Measurements from ENCODE around the gene KRT80. TPM values are rescaled to one million over a fixed set of nuclear protein-coding genes. Genes with fewer than 3 reads are reported as not detected.
A peak's percentile ranks its signal among the peaks of the same experiment; 100 is the strongest.

Gene KRT80
- total RNA-seq, 4 donors from 2014 or later, result 0.16 to 0.54 (median 0.31) TPM; not detected in 1

DNA sequence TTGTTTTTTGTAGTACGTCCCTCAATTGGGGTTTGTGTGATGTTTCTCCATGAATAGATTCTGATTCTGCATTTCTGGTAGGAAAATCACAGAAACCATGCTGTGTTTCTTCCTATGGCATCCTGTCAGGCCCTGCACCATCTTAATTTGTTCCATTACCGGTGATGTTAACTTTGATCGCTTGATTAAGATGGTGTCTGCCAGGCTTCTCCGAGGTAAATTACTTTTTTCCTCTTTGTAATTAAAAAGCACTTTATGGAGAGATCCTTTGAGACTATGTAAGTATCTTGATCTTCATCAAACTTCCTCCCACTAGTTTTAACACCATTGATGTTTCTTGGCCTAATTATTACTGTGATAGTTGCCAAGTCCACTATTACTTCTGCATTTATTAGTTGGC lies 26.2 kb upstream of the KRT80 start:
- Histone ChIP-seq H3K36me3 (no peaks in the 10 kb centered on the region), H3K4me1 (peaks cover 0 to 11% (median 0%) of the 10 kb centered on the region in 3 donors), H3K4me3 (no peak overlapping the region), H3K27me3 (peaks cover 41% of the 10 kb centered on the region), H3K9me3 (no peaks in the 10 kb centered on the region), H3K27ac (peak overlapping the region in 1 of 4 donors; percentile 17)
- TF ChIP-seq POLR2AphosphoS5 (IDR thresholded peaks at IDR 0.05), result no peak
- no peak for TF ChIP-seq EP300 (IDR thresholded peaks at IDR 0.05)
- TF ChIP-seq POLR2A (IDR thresholded peaks at IDR 0.05), result no peak
- TF ChIP-seq CTCF (IDR thresholded peaks at IDR 0.05), result no peak
- no peak for ATAC-seq
- 71 to 77% methylated on average over 3 to 4 of the region's 4 CpGs for WGBS, 2 donors (ENCODE audit: low coverage in 1 of 2)

GRCh38 chr12:52217223-52217622 lies 25.4 kb upstream of the KRT80 start:
- 14 to 27% methylated on average over 1 to 5 of the region's 5 CpGs for WGBS, 2 donors (ENCODE audit: low coverage in 1 of 2)
- Histone ChIP-seq H3K36me3 (no peaks in the 10 kb centered on the region), H3K9me3 (no peaks in the 10 kb centered on the region), H3K27me3 (peaks cover 35% of the 10 kb centered on the region), H3K4me1 (peaks cover 0 to 11% (median 0%) of the 10 kb centered on the region in 3 donors), H3K4me3 (no peak overlapping the region), H3K27ac (peak overlapping the region in 2 of 4 donors; percentile 17 to 35)
- no peak for ATAC-seq
- no peak for TF ChIP-seq POLR2AphosphoS5 (IDR thresholded peaks at IDR 0.05)
- TF ChIP-seq POLR2A (IDR thresholded peaks at IDR 0.05), result no peak
- no peak for TF ChIP-seq EP300 (IDR thresholded peaks at IDR 0.05)
- no peak for TF ChIP-seq CTCF (IDR thresholded peaks at IDR 0.05)

- Histone ChIP-seq H3K27me3 (peaks cover 31% of the 10 kb centered on the region), H3K27ac (peak overlapping the region in 1 of 4 donors; percentile 35), H3K9me3 (no peaks in the 10 kb centered on the region), H3K4me1 (peaks cover 0 to 11% (median 0%) of the 10 kb centered on the region in 3 donors), H3K4me3 (no peak overlapping the region), H3K36me3 (no peaks in the 10 kb centered on the region)
- TF ChIP-seq POLR2AphosphoS5 (IDR thresholded peaks at IDR 0.05) (no peak), POLR2A (IDR thresholded peaks at IDR 0.05) (no peak), EP300 (IDR thresholded peaks at IDR 0.05) (no peak), CTCF (IDR thresholded peaks at IDR 0.05) (no peak)
- 17% methylated on average over 1 of the region's 1 CpG for WGBS, 2 donors (ENCODE audit: low coverage in 1 of 2)
- no peak for ATAC-seq
These were observed 25.0 kb upstream of the KRT80 start for GRCh38 chr12:52216807-52217206.

DNA sequence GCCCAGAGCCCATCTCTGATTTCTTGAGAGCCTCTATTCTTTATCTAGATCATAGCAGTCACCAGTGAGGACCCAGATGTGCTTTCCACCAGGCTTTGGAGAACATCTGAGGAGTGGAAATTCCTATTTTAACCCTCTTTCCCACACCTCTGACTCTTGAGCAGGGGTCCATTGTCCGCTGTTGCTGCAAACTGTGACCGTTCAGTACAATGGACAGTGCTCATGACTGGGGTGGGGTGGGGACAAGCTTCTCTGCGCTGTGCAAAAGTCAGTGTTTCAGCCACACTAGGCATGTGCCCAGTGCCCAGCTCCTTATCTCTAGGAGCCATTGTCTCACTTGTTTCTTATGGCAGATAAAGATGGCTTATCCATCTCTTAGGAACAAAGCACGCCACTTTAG lies 24.3 kb upstream of the KRT80 start:
- no peak overlapping the region for H3K4me3 ChIP-seq
- H3K27ac ChIP-seq, result no peak overlapping the region
- no peak for TF ChIP-seq CTCF (IDR thresholded peaks at IDR 0.05)
- TF ChIP-seq EP300 (IDR thresholded peaks at IDR 0.05), result no peak
- TF ChIP-seq POLR2AphosphoS5 (IDR thresholded peaks at IDR 0.05), result no peak
- no peak for TF ChIP-seq POLR2A (IDR thresholded peaks at IDR 0.05)
- peaks cover 29% of the 10 kb centered on the region for H3K27me3 ChIP-seq
- no peaks in the 10 kb centered on the region for H3K9me3 ChIP-seq
- H3K4me1 ChIP-seq, result peaks cover 0 to 11% (median 0%) of the 10 kb centered on the region in 3 donors
- WGBS, 2 donors (ENCODE audit: low coverage in 1 of 2), result 65 to 67% methylated on average over 2 to 3 of the region's 4 CpGs
- no peaks in the 10 kb centered on the region for H3K36me3 ChIP-seq
- ATAC-seq, result no peak

- TF ChIP-seq POLR2AphosphoS5 (IDR thresholded peaks at IDR 0.05), result peak; percentile 59
- TF ChIP-seq EP300 (IDR thresholded peaks at IDR 0.05), result no peak
- Histone ChIP-seq H3K27ac (no peak overlapping the region), H3K9me3 (no peaks in the 10 kb centered on the region), H3K4me1 (peaks cover 0 to 11% (median 0%) of the 10 kb centered on the region in 3 donors), H3K27me3 (peaks cover 26% of the 10 kb centered on the region), H3K4me3 (no peak overlapping the region), H3K36me3 (no peaks in the 10 kb centered on the region)
- ATAC-seq, result peak; percentile 11
- 42 to 47% methylated on average over 2 to 5 of the region's 7 CpGs for WGBS, 2 donors (ENCODE audit: low coverage in 1 of 2)
These were observed 23.8 kb upstream of the KRT80 start for GRCh38 chr12:52215587-52216031.
